ENCODE data around the gene POLA1.

POLA1 gene

DNA sequence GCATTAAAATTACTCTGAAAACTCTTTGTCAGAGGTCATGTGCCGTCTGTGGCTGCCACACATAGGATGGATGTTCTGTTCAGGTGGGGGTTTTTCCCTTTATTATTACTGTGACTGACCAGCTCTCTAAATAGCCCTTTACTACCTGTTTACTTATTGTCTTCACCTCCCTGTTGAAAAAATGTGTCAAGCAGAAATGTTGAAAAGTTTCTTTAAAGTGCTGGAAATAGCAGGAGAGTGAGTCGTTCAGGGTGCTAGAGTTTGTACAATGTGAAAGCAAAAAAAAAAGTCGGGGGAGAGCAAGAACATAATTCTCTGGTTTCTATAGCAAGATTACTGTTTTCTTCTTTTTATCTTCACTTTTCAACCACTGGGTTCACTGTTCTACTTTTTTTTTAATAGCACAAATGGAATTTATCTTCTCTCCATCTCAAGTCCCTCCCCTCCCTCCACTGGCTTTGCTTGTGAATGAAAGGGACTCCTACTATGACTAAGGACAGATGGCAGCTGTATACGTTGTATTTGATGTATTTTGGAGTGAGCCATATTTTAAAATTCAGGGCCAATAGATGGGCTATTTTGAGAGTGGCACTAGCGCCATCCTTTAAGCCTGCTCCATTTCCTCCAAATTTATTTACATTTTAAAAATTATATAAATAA, 288.7 kb downstream of the POLA1 start:
- DNase-seq (ENCODE audit: low read depth in 2 of 2) = no peak

GRCh38 chrX:24983931-24984330, 290.2 kb downstream of the POLA1 start:
- no peak for DNase-seq (ENCODE audit: low read depth in 2 of 2)

DNA sequence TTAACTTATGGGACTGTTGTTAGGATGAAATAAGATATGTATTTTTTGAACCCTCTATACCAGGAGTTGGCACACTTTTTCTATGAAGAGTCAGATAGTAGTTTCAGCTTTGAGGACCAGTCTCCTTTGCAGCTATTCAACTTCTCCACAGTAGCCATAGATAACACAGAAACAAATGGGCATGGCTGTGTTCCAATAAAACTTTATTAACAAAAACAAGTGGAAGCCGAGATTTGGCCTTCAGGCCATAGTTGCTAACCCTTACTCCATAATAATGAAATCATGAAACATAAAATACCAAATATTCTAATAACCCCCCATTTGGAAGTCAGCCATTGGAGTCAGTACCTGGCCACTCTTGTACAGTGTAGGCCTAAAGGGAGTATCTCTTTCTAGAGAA, 291.4 kb downstream of the POLA1 start:
- no peak for DNase-seq (ENCODE audit: low read depth in 2 of 2)

GRCh38 chrX:24987731-24988130, 294.0 kb downstream of the POLA1 start:
- DNase-seq (ENCODE audit: low read depth in 2 of 2) = no peak

GRCh38 chrX:24988314-24988713, 294.6 kb downstream of the POLA1 start:
- DNase-seq (ENCODE audit: low read depth in 2 of 2) = no peak

DNA sequence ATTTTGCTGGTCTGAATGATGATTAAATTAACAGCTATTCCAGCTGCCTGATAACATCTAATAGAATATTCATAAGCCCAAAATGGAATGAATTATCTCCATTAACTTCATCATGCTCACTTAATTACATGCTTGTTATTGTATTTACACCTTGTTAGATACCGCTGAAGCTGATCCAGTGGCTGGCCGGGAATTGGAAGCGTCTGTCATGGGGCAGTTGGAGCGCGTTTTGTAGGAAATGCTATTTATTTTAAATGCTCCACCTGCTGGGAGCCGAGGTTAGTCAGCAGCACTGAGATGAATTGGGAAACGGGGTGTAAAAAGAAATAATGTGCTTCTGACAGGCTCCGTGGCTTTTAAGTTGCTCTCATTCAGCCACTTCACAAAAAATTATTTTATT, 296.8 kb downstream of the POLA1 start:
- no peak for DNase-seq (ENCODE audit: low read depth in 2 of 2)

DNA sequence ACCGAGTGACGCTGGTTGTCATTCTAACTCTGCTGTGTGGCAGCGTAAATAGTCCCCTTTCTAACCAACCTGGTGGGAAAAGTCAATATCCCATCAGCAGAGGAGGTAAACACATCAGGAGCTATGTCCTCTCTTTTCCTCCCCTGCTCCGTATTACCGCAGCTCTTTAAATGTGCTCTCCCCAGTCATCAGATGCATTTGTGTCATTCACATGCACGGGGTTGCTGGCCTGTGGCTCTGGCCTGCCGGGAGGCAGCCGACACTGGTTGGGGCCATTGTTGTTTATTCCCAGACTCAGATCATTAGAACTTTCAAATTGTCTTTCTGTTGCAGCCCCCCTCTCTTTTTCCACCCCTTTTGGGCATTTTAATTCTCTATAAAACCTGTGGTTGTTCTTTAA, 300.2 kb downstream of the POLA1 start:
- no peak for DNase-seq (ENCODE audit: low read depth in 2 of 2)

DNA sequence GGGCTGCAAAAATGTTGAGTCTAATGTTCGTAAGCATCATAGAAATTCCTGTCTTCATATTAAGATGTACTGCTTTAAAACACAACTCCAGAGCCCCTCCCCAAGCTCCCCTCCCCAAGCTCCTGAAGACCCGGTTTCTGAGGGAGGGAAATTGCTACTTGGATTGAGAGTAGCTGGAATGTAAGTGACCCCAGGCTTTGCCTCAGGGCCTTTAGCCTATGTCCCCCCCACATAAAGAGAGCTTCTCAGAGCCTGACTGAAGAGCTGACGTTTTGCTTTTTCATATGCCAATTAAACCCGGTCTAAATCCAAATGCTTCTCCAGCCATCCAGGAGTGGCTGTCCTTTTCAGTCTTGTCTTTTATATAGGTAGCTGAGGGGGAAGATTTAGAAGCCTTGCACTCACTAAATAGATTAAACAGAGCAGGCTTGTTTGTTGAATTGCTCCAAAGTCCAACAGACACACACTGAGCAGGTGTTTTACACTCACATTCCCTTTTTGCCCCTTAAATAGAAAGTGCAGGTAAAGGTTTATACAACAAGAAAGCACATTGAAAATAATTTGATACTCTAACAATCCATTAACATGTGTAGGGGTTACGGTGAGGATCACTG, 302.5 kb downstream of the POLA1 start:
- DNase-seq (ENCODE audit: low read depth in 2 of 2) = no peak

DNA sequence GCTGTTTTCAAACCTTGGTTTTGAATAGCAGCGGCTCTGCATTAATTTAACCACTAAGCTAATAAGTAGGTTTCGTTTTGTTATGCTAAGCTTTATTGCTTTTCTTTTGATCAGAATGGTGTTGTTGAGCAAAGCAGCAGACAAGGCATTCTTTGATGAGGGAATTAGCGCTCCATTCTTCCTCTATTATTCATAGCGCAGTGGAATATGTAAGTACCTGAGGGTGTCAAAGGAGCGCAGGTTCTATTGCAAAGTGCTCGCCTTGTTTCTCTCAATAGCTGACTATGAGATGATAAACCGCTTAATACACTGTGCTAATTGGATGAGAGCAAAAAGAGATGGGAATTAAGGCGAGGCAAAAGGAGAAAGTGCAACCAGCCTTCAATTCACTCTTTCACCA, 305.8 kb downstream of the POLA1 start:
- DNase-seq (ENCODE audit: low read depth in 2 of 2) = no peak

GRCh38 chrX:25001808-25002660, 308.3 kb downstream of the POLA1 start:
- DNase-seq (ENCODE audit: low read depth in 2 of 2) = no peak

- no peak for DNase-seq (ENCODE audit: low read depth in 2 of 2)
Measured at GRCh38 chrX:25002661-25003020, 308.9 kb downstream of the POLA1 start.

GRCh38 chrX:25003066-25003849, 309.5 kb downstream of the POLA1 start:
- no peak for DNase-seq (ENCODE audit: low read depth in 2 of 2)

DNA sequence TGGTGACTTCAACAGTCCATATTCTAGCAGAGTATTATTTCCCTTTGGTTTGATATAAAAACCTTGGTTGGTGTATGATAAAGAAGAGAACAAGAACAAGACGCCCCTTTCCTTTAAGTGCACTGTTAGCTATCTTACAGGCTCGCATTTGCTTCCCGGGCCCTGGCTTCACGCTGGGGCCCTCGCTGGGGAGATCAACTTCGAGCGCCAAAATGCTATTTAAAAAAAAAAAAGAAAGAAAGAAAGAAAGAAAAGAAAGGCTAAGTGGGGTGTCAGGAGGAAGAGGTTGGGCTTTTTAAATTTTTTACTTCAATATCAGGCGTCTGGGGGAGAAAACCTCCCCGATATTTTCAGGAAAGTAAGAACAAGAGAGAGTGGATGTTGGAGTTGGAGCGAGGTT, 310.3 kb downstream of the POLA1 start:
- DNase-seq (ENCODE audit: low read depth in 2 of 2) = no peak

DNA sequence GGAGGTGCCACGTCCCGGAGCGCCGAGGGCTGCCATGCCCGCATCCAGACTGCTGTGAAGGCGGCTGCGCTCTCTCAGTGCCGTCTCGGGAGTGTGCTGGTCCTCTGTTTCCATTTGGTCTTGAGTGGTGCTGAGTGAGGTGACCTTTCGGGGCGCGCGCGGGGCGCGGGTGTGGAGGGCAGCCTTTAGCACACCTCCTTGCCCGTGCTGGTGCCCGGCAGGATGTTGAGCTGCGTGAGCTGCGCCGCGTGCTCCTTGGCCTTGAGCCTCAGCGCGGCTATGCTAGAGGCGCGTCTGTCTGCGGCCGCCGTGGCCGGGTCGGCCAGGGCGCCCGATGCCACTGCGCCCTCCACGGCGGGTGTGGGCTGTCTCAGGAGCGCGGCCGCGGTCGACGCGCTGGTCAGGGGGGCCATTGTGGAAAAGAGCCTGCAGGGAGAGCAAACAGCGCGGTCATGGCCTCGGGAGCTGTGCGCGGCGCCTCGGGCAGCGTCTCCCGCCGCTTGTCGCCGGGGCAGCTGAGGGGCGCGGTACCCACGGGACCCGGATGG, 310.8 kb downstream of the POLA1 start:
- no peak for DNase-seq (ENCODE audit: low read depth in 2 of 2)

DNA sequence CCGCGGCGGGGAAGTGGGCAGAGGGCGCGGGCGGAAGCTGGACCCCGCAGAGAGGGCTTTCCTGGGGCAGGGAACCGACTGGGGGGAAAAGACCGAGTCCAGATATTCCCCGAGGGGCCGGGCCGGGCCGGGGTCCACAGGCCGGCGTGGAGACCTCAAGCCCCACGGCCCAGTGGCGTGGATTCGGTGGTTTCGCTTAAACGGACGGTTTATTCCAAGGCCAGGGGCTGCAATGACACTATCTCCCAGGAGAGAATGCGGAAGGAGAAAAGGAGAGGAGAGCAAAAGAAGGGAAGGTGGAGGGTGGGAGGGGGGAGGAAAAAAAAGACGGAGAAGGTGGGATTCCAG, 311.3 kb downstream of the POLA1 start:
- DNase-seq (ENCODE audit: low read depth in 2 of 2) = no peak

- DNase-seq (ENCODE audit: low read depth in 2 of 2) = no peak
Measured at GRCh38 chrX:25005382-25006185, 311.9 kb downstream of the POLA1 start.

GRCh38 chrX:25006586-25007058, 312.9 kb downstream of the POLA1 start:
- DNase-seq (ENCODE audit: low read depth in 2 of 2) = no peak

- no peak for DNase-seq (ENCODE audit: low read depth in 2 of 2)
Measured at GRCh38 chrX:25007059-25008053, 313.6 kb downstream of the POLA1 start.

DNA sequence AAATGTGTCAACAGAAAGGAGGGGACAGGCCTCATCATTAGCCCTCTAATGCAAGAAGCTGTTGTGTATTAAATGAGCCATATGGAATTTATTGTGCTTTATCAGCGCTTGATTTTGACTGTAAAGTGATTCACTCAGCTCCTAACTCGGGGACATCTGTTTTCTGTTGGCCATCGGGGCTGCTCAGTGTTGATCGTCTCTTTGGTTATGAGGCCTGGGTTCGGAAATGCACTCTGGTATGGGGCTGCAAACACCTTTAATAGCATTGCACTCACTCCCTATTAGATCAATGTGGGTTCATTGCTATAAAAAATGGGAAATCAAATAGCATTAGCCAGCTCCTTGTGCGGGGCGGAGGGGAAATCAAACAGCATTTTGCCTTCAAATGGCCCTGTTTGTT, 315.7 kb downstream of the POLA1 start:
- no peak for DNase-seq (ENCODE audit: low read depth in 2 of 2)

Measured in stimulated activated CD8-positive, alpha-beta memory T cell treated with anti-CD3 and anti-CD28 coated beads, Interleukin-15, amount 100 ng/mL, for 48 hours (primary cell).